Parietal lobe (tissue), 2 donors: ENCODE measurements around the gene SUPT4H1. TPM values are rescaled to one million over a fixed set of nuclear protein-coding genes. Genes with fewer than 3 reads are reported as not detected.

Experiments used
- small RNA-seq: library from RNA; depleted of rRNA; stranded (forward); fragments of <200 nt; gene quantifications from one replicate; pipeline ENCODE3, GENCODE V24; 2014; ENCODE audit warnings: low replicate concordance
- total RNA-seq: library from RNA; depleted of rRNA; stranded (reverse); fragments of >200 nt; gene quantifications from one replicate; pipeline ENCODE4 v1.2.3, GENCODE V29; 2014

The SUPT4H1 gene
- 35.7 TPM for total RNA-seq

GRCh38 chr17:58351831-58352595 is at the start of gene SUPT4H1:
SUPT4H1 (minus strand) TSS chr17:58352201; CDS start chr17:58352135, 66 bp downstream.

GRCh38 chr17:58328195-58329034 is 23.6 kb downstream of the SUPT4H1 start, which contains the start of gene TSPOAP1:
TSPOAP1 (minus strand) TSS chr17:58328795; CDS start chr17:58327920, 875 bp downstream.

Small RNA genes within 50 kb of the gene (small RNA-seq; reads per million reads assigned to genes)
- gene MIR4736 = not detected

Other genes with a start within 250 kb of the SUPT4H1 start
- not detected for gene OR4D1, start 203.8 kb downstream of the SUPT4H1 start, total RNA-seq
- gene OR4D2, start 185.2 kb downstream of the SUPT4H1 start, total RNA-seq = not detected
- gene EPX, start 159.5 kb downstream of the SUPT4H1 start, total RNA-seq = not detected
- gene MKS1, start 132.9 kb downstream of the SUPT4H1 start, total RNA-seq = 24.4 TPM
- not detected for gene LPO, start 113.6 kb downstream of the SUPT4H1 start, total RNA-seq
- 0.94 TPM for gene MPO, start 71.3 kb downstream of the SUPT4H1 start, total RNA-seq
- gene TSPOAP1, start 23.4 kb downstream of the SUPT4H1 start, total RNA-seq = 91.7 TPM
- 0.31 TPM for gene RNF43, start 65.3 kb upstream of the SUPT4H1 start, total RNA-seq
- gene HSF5, start 136.2 kb upstream of the SUPT4H1 start, total RNA-seq = 0.31 TPM
- 159 TPM for gene MTMR4, start 162.4 kb upstream of the SUPT4H1 start, total RNA-seq